DOHH2 (cell line): ENCODE results near the gene CCDC102A.

Source experiments
- H3F3A ChIP-seq: fragments of 200-600 bp; sonication (generic), shearing (Covaris generic); 2 replicates; pipeline ENCODE4 v1.6.0; 2016; ENCODE audit warnings: antibody characterized with exemption, mild to moderate bottlenecking; ENCODE audit not compliant: control insufficient read depth, insufficient read depth
- H3K27ac ChIP-seq: fragments of 200-600 bp; sonication (generic); 2 replicates; pipeline ENCODE4 v1.5.1; 2014; ENCODE audit warnings: low read depth, mild to moderate bottlenecking, low read length, moderate library complexity
- H3K27me3 ChIP-seq: fragments of 200-600 bp; sonication (generic); 2 replicates; pipeline ENCODE4 v1.6.1; 2014; ENCODE audit warnings: mild to moderate bottlenecking, low read length, mixed read lengths; ENCODE audit not compliant: control insufficient read depth
- H3K36me3 ChIP-seq: fragments of 200-600 bp; sonication (generic); 2 replicates; pipeline ENCODE4 v1.6.1; 2014; ENCODE audit warnings: mild to moderate bottlenecking, low read length, moderate library complexity, mixed read lengths; ENCODE audit not compliant: control insufficient read depth
- H3K4me1 ChIP-seq: fragments of 200-600 bp; sonication (generic); 2 replicates; pipeline ENCODE4 v1.6.1; 2014; ENCODE audit warnings: mild to moderate bottlenecking, low read length, mixed read lengths; ENCODE audit not compliant: control insufficient read depth
- H3K4me2 ChIP-seq: fragments of 200-600 bp; sonication (generic); 2 replicates; pipeline ENCODE4 v1.6.0; 2014; ENCODE audit warnings: mild to moderate bottlenecking, low read length, moderate library complexity
- H3K4me3 ChIP-seq: fragments of 200-600 bp; sonication (generic); 2 replicates; pipeline ENCODE4 v1.5.1; 2014; ENCODE audit warnings: mild to moderate bottlenecking, low read length, mixed read lengths
- H3K79me2 ChIP-seq: fragments of 200-600 bp; sonication (generic); 2 replicates; pipeline ENCODE4 v1.6.1; 2014; ENCODE audit warnings: mild to moderate bottlenecking, low read length, mixed read lengths; ENCODE audit not compliant: control insufficient read depth
- H3K9me2 ChIP-seq: fragments of 200-600 bp; sonication (generic); replicated peaks from 2 replicates; pipeline ENCODE4 v1.6.1; 2014; ENCODE audit warnings: mild to moderate bottlenecking, low read length, mixed read lengths; ENCODE audit not compliant: control insufficient read depth
- H3K9me3 ChIP-seq: fragments of 200-600 bp; sonication (generic); 2 replicates; pipeline ENCODE4 v1.6.1; 2014; ENCODE audit warnings: antibody characterized with exemption, low read length, mixed read lengths; ENCODE audit not compliant: control insufficient read depth, insufficient read depth
- H4K20me1 ChIP-seq: fragments of 200-600 bp; sonication (generic); 2 replicates; pipeline ENCODE4 v1.6.0; 2014; ENCODE audit warnings: low read depth, mild to moderate bottlenecking, antibody characterized with exemption, low read length, moderate library complexity; ENCODE audit not compliant: control insufficient read depth, insufficient read depth
- CTCF ChIP-seq: fragments of 200-600 bp; sonication (generic); IDR thresholded peaks from one replicate; pipeline ENCODE4 v1.5.1; 2014; ENCODE audit warnings: antibody characterized with exemption, mild to moderate bottlenecking, low read depth, low read length; ENCODE audit not compliant: poor library complexity, severe bottlenecking
- EZH2phosphoT487 ChIP-seq: fragments of 200-600 bp; sonication (generic); IDR thresholded peaks from 2 replicates; pipeline ENCODE4 v1.6.1; 2017; ENCODE audit warnings: borderline replicate concordance, mild to moderate bottlenecking, antibody characterized with exemption, low read length, moderate library complexity, mixed read lengths

Gene CCDC102A

DNA sequence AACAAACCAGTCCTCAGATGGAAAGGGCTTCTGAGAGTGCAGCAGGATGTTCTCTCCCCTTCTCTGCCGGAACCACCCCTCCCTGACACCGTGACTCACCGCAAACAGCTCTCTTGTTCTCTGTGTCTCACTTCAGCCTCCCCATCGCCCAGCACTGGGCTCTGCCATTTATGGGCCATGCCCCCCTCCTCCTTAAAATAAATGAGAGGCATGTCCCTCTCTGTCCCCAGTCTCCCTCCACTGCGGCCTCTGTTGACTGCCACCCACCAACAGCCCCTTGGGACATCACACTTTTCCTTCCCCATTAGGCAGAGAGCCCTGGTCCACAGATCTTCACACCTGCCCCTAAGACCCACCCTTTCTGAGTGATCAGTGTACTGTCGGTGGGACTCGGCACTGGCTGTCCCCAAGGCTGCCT lies 6.3 kb downstream of the CCDC102A start:
- no peak for TF ChIP-seq CTCF
- TF ChIP-seq EZH2phosphoT487: no peak
- no peaks in the 10 kb centered on the region for H3K9me2 ChIP-seq
- peak overlapping the region; percentile 24 for H3K4me3 ChIP-seq
- no peaks in the 10 kb centered on the region for H3K79me2 ChIP-seq
- H3F3A ChIP-seq: peaks cover 8% of the 10 kb centered on the region
- no peaks in the 10 kb centered on the region for H3K9me3 ChIP-seq
- H3K4me2 ChIP-seq: peak overlapping the region; percentile 63
- H3K27ac ChIP-seq: peak overlapping the region; percentile 58
- no peaks in the 10 kb centered on the region for H3K27me3 ChIP-seq
- H4K20me1 ChIP-seq: no peaks in the 10 kb centered on the region; the same call in 1 of the 2 replicates
- peaks cover 65% of the 10 kb centered on the region for H3K4me1 ChIP-seq
- H3K36me3 ChIP-seq: no peaks in the 10 kb centered on the region

GRCh38 chr16:57529391-57530103 lies 6.8 kb downstream of the CCDC102A start:
- no peaks in the 10 kb centered on the region for H3K36me3 ChIP-seq
- H3K4me1 ChIP-seq: peaks cover 60% of the 10 kb centered on the region
- peak overlapping the region; percentile 24 for H3K4me3 ChIP-seq
- H3F3A ChIP-seq: peaks cover 8% of the 10 kb centered on the region
- peak overlapping the region; percentile 58 for H3K27ac ChIP-seq
- H3K4me2 ChIP-seq: peak overlapping the region; percentile 63
- TF ChIP-seq EZH2phosphoT487 (no peak), CTCF (no peak)
- no peaks in the 10 kb centered on the region for H3K9me3 ChIP-seq
- no peaks in the 10 kb centered on the region for H3K9me2 ChIP-seq
- no peaks in the 10 kb centered on the region for H3K79me2 ChIP-seq
- H4K20me1 ChIP-seq: no peaks in the 10 kb centered on the region; the same call in 1 of the 2 replicates
- no peaks in the 10 kb centered on the region for H3K27me3 ChIP-seq

GRCh38 chr16:57528499-57529390 lies 7.6 kb downstream of the CCDC102A start:
- peak overlapping the region; percentile 63 for H3K4me2 ChIP-seq

More at GRCh38 chr16:57528499-57529390, 7.6 kb downstream of the CCDC102A start:
- Histone ChIP-seq H3K27me3 (no peaks in the 10 kb centered on the region), H3K4me3 (peak overlapping the region; percentile 24; the same call in 1 of the 2 replicates), H3F3A (peaks cover 8% of the 10 kb centered on the region), H3K27ac (peak overlapping the region; percentile 58), H3K9me2 (no peaks in the 10 kb centered on the region), H3K9me3 (no peaks in the 10 kb centered on the region), H3K36me3 (no peaks in the 10 kb centered on the region), H3K79me2 (no peaks in the 10 kb centered on the region), H4K20me1 (no peaks in the 10 kb centered on the region), H3K4me1 (peaks cover 59% of the 10 kb centered on the region)
- TF ChIP-seq CTCF: no peak
- no peak for TF ChIP-seq EZH2phosphoT487
